PC-3 (cell line): Measurements from ENCODE around the gene GPN2.

ENCODE experiments used
- CTCF ChIP-seq: fragments of 300-600 bp; sonication (generic); conservative IDR thresholded peaks from 2 replicates; pipeline ENCODE4 v1.5.1; 2017; ENCODE audit warnings: antibody characterized with exemption, low read depth, mild to moderate bottlenecking, low read length
- EZH2 ChIP-seq: fragments of 300-600 bp; sonication (generic); IDR thresholded peaks from one replicate; pipeline ENCODE4 v1.6.1; 2017; ENCODE audit warnings: antibody characterized with exemption, mild to moderate bottlenecking, low read length; ENCODE audit not compliant: unreplicated experiment
- EZH2phosphoT487 ChIP-seq: fragments of 300-600 bp; sonication (generic); IDR thresholded peaks from 2 replicates; pipeline ENCODE4 v1.6.1; 2018; ENCODE audit warnings: mild to moderate bottlenecking, antibody characterized with exemption, low read length, borderline replicate concordance

GRCh38 chr1:26863685-26864077, 26.4 kb downstream of the GPN2 start:
- TF ChIP-seq CTCF (no peak), EZH2 (no peak), EZH2phosphoT487 (no peak)
